ENCODE results near the gene ZNF317.

DNA sequence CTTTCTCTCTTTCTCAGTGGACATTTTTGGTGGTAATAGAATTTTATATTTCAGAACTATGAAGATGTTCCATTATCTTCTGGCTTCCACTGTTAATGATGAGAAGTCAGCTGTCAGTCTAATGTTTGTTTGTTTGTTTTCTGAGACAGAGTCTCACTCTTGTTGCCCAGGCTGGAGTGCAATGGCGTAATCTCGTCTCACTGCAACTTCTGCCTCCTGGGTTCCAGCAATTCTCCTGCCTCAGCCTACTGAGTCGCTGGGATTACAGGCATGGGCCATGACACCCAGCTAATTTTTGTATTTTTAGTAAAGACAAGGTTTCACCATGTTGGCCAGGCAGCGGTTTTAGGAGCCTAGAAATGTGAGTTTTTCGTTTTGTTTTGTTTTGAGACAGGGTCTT lies 4.7 kb downstream of the ZNF317 start:
- no peak for TF ChIP-seq CTCF (IDR thresholded peaks at IDR 0.05)
- no peak for TF ChIP-seq POLR2A (IDR thresholded peaks at IDR 0.05)

Data from right lobe of liver (tissue), 4 donors.